GM10248 (cell line): ENCODE measurements around the gene SAMD1.
A peak's percentile ranks its signal among the peaks of the same experiment; 100 is the strongest.

ENCODE experiments used
- CTCF ChIA-PET: fragments of 300-600 bp; sonication (Branson Sonifier 250); formaldehyde crosslinking; extraction: SDS; loops from one replicate; lab custom pipeline; 2021; ENCODE audit warnings: antibody characterized with exemption; lab: Yijun Ruan, JAX
- POLR2A ChIA-PET: fragments of 350-650 bp; sonication (Branson Sonifier 250); formaldehyde crosslinking; extraction: SDS; loops from one replicate; lab custom pipeline; 2020; ENCODE audit warnings: antibody characterized with exemption; lab: Yijun Ruan, JAX
- DNase-seq: peaks from one replicate; pipeline ENCODE4 v3.0.0; 2012; ENCODE audit errors: extremely low spot score
- CTCF ChIP-seq: IDR thresholded peaks from 2 replicates; pipeline ENCODE4 v1.5.1; 2012; ENCODE audit warnings: mild to moderate bottlenecking, low read depth; ENCODE audit errors: extremely low read depth, missing control alignments, control extremely low read depth

SAMD1 gene

GRCh38 chr19:14093117-14093823 lies 2.7 kb upstream of the SAMD1 start:
- TF ChIP-seq CTCF = no peak
- ChIA-PET CTCF (interaction anchor here (0.8 kb wide), 1 partner anchor 11 kb away, joined by 3 read pairs; no protein-coding TSS in a partner anchor), POLR2A (interaction anchor here (0.5 to 0.6 kb wide), 2 partner anchors 134 to 288 kb away, joined by 3 read pairs; partner anchors contain the start of gene ADGRE5)
- DNase-seq = no peak

GRCh38 chr19:14091813-14092462 lies 1.4 kb upstream of the SAMD1 start:
- CTCF ChIA-PET = interaction anchor here (0.9 to 1.4 kb wide), 6 partner anchors 10 to 211 kb away, joined by 3 to 6 read pairs (median 4); partner anchors contain the start of gene ASF1B
- POLR2A ChIA-PET = interaction anchor here (0.7 to 0.9 kb wide), 2 partner anchors 14 to 45 kb away, joined by 3 read pairs; no protein-coding TSS in a partner anchor
- peak; percentile 77 for DNase-seq
- no peak for TF ChIP-seq CTCF

GRCh38 chr19:14091081-14091812 lies 696 bp upstream of the SAMD1 start:
- peak; percentile 92 for DNase-seq
- CTCF ChIA-PET = interaction anchor here (0.9 to 1.4 kb wide), 6 partner anchors 10 to 210 kb away, joined by 3 to 6 read pairs (median 4); partner anchors contain the start of gene ASF1B
- TF ChIP-seq CTCF = peak; percentile 48
- POLR2A ChIA-PET = interaction anchor here (0.7 to 0.9 kb wide), 2 partner anchors 15 to 46 kb away, joined by 3 read pairs; no protein-coding TSS in a partner anchor

GRCh38 chr19:14089662-14090508 lies 666 bp downstream of the SAMD1 start:
- peak; percentile 33 for TF ChIP-seq CTCF
- CTCF ChIA-PET = interaction anchor here (1.5 to 2.6 kb wide), 2 partner anchors 17 to 24 kb away, joined by 3 to 12 read pairs; partner anchors contain the start of gene MISP3
- POLR2A ChIA-PET = no interaction called here
- peak; percentile 45 for DNase-seq

- TF ChIP-seq CTCF = peak; percentile 27
- DNase-seq = no peak
- POLR2A ChIA-PET = interaction anchor here (0.5 kb wide), 1 partner anchor 241 kb away, joined by 8 read pairs; no protein-coding TSS in a partner anchor
- CTCF ChIA-PET = interaction anchor here (1.5 to 2.6 kb wide), 2 partner anchors 17 to 25 kb away, joined by 3 to 12 read pairs; partner anchors contain the start of gene MISP3
Observed at GRCh38 chr19:14089412-14089661, 1.2 kb downstream of the SAMD1 start.
